H9 (cell line): Measurements from ENCODE around the gene FERMT1. TPM values are rescaled to one million over a fixed set of nuclear protein-coding genes. Genes with fewer than 3 reads are reported as not detected.

ENCODE experiments used
- DNase-seq: peaks from one replicate; pipeline ENCODE4 v3.0.0-alpha.2; 2017
- H2AFZ ChIP-seq: one replicate; pipeline ENCODE4 v1.6.1; 2013; ENCODE audit warnings: mild to moderate bottlenecking, low read length, control low read depth, moderate library complexity
- H2AK5ac ChIP-seq: 2 replicates; pipeline ENCODE4 v1.6.1; 2013; ENCODE audit warnings: low read length, control low read depth, mixed read lengths; ENCODE audit not compliant: insufficient read length
- H2BK120ac ChIP-seq: one replicate; pipeline ENCODE4 v1.6.1; 2013; ENCODE audit warnings: low read depth, mild to moderate bottlenecking, low read length, control low read depth, inconsistent platforms; ENCODE audit not compliant: poor library complexity, severe bottlenecking
- H2BK12ac ChIP-seq: 2 replicates; pipeline ENCODE4 v1.6.1; 2013; ENCODE audit warnings: low read length, control low read depth, mixed read lengths, low read depth; ENCODE audit not compliant: insufficient read length
- H2BK15ac ChIP-seq: 2 replicates; pipeline ENCODE4 v1.6.1; 2013; ENCODE audit warnings: low read depth, low read length, control low read depth
- H2BK20ac ChIP-seq: one replicate; pipeline ENCODE4 v1.6.1; 2013; ENCODE audit warnings: low read depth, mild to moderate bottlenecking, low read length, control low read depth, inconsistent platforms; ENCODE audit not compliant: poor library complexity, severe bottlenecking
- H2BK5ac ChIP-seq: 2 replicates; pipeline ENCODE4 v1.6.1; 2013; ENCODE audit warnings: low read length, control low read depth, mixed read lengths; ENCODE audit not compliant: insufficient read length
- H3K14ac ChIP-seq: 2 replicates; pipeline ENCODE4 v1.6.1; 2013; ENCODE audit warnings: low read length, control low read depth; ENCODE audit not compliant: insufficient read depth
- H3K18ac ChIP-seq: 2 replicates; pipeline ENCODE4 v1.6.1; 2013; ENCODE audit warnings: low read depth, mild to moderate bottlenecking, mixed read lengths, low read length, control low read depth; ENCODE audit not compliant: insufficient read length
- H3K23ac ChIP-seq: 2 replicates; pipeline ENCODE4 v1.6.1; 2013; ENCODE audit warnings: low read length, control low read depth, mixed read lengths, low read depth; ENCODE audit not compliant: insufficient read length
- H3K23me2 ChIP-seq: 2 replicates; pipeline ENCODE4 v1.6.1; 2013; ENCODE audit warnings: low read depth, mild to moderate bottlenecking, mixed read lengths, low read length, control low read depth; ENCODE audit not compliant: insufficient read length, poor library complexity, severe bottlenecking
- H3K27ac ChIP-seq: 2 replicates; pipeline ENCODE4 v1.5.1; 2013; ENCODE audit warnings: low read length, control low read depth, mixed read lengths, low read depth; ENCODE audit not compliant: insufficient read length
- H3K27me3 ChIP-seq: 2 replicates; pipeline ENCODE4 v1.6.1; 2013; ENCODE audit warnings: low read length, control low read depth, inconsistent platforms; ENCODE audit not compliant: insufficient read depth
- H3K4ac ChIP-seq: 2 replicates; pipeline ENCODE4 v1.6.1; 2013; ENCODE audit warnings: low read depth, mild to moderate bottlenecking, control low read depth, inconsistent platforms, low read length, moderate library complexity
- H3K4me1 ChIP-seq: 2 replicates; pipeline ENCODE4 v1.6.1; 2013; ENCODE audit warnings: low read length, control low read depth, inconsistent platforms; ENCODE audit not compliant: insufficient read depth
- H3K4me2 ChIP-seq: 2 replicates; pipeline ENCODE4 v1.6.1; 2013; ENCODE audit warnings: low read length, control low read depth, mixed read lengths; ENCODE audit not compliant: insufficient read length, insufficient read depth
- H3K56ac ChIP-seq: 2 replicates; pipeline ENCODE4 v1.6.1; 2013; ENCODE audit warnings: low read depth, mild to moderate bottlenecking, mixed read lengths, low read length, control low read depth; ENCODE audit not compliant: insufficient read length
- H3K79me1 ChIP-seq: 2 replicates; pipeline ENCODE4 v1.6.1; 2013; ENCODE audit warnings: low read depth, mild to moderate bottlenecking, moderate library complexity, low read length, control low read depth, inconsistent platforms; ENCODE audit not compliant: insufficient read depth, poor library complexity, severe bottlenecking
- H3K79me2 ChIP-seq: 2 replicates; pipeline ENCODE4 v1.6.1; 2013; ENCODE audit warnings: low read length, control low read depth, inconsistent platforms; ENCODE audit not compliant: insufficient read depth
- H3K9ac ChIP-seq: 2 replicates; pipeline ENCODE4 v1.6.1; 2013; ENCODE audit warnings: low read length, control low read depth, mixed read lengths; ENCODE audit not compliant: insufficient read length; ENCODE audit errors: extremely low read depth
- H3K9me3 ChIP-seq: one replicate; pipeline ENCODE4 v1.6.1; 2013; ENCODE audit warnings: low read depth, low read length, inconsistent platforms; ENCODE audit not compliant: control insufficient read depth
- H3T11ph ChIP-seq: one replicate; pipeline ENCODE4 v1.6.1; 2013; ENCODE audit warnings: mild to moderate bottlenecking, low read length, control low read depth, inconsistent platforms
- H4K20me1 ChIP-seq: one replicate; pipeline ENCODE4 v1.6.1; 2013; ENCODE audit not compliant: control insufficient read depth, insufficient read length, insufficient read depth
- H4K5ac ChIP-seq: 2 replicates; pipeline ENCODE4 v1.6.1; 2013; ENCODE audit warnings: low read depth, mild to moderate bottlenecking, mixed read lengths, low read length, control low read depth; ENCODE audit not compliant: insufficient read length
- H4K8ac ChIP-seq: replicated peaks from 2 replicates; pipeline ENCODE4 v1.6.1; 2013; ENCODE audit warnings: low read length, control low read depth, mixed read lengths, low read depth; ENCODE audit not compliant: insufficient read length
- H4K91ac ChIP-seq: 2 replicates; pipeline ENCODE4 v1.6.1; 2013; ENCODE audit warnings: low read depth, mild to moderate bottlenecking, moderate library complexity, mixed read lengths, low read length, control low read depth; ENCODE audit not compliant: insufficient read length
- H3K27ac Mint-ChIP-seq, 3 experiments: 2 replicates in 2 of 3; 3 replicates in 1 of 3; pipeline ENCODE4 v1.8.0; 2020 to 2021; ENCODE audit warnings: mixed read lengths in 3 of 3, mild to moderate bottlenecking in 1 of 3, moderate library complexity in 1 of 3
- H3K27me3 Mint-ChIP-seq: 2 replicates; pipeline ENCODE4 v1.8.0; 2021; ENCODE audit warnings: low read depth, mild to moderate bottlenecking, moderate library complexity, mixed read lengths
- H3K36me3 Mint-ChIP-seq, 3 experiments: 2 replicates in 2 of 3; 3 replicates in 1 of 3; pipeline ENCODE4 v1.8.0; 2020 to 2021; ENCODE audit warnings: low read depth in 3 of 3, mixed read lengths in 3 of 3; ENCODE audit not compliant: insufficient read depth in 1 of 3
- H3K4me1 Mint-ChIP-seq, 2 experiments: 2 replicates each; pipeline ENCODE4 v1.8.0; 2020; ENCODE audit warnings: mixed read lengths in 2 of 2
- H3K4me3 Mint-ChIP-seq, 2 experiments: 2 replicates in 1 of 2; 3 replicates in 1 of 2; pipeline ENCODE4 v1.8.0; 2020 to 2021; ENCODE audit warnings: mild to moderate bottlenecking in 2 of 2, mixed read lengths in 2 of 2, moderate library complexity in 1 of 2
- H3K9me3 Mint-ChIP-seq, 2 experiments: 2 replicates in 1 of 2; 3 replicates in 1 of 2; pipeline ENCODE4 v1.8.0; 2020; ENCODE audit warnings: mild to moderate bottlenecking in 2 of 2, mixed read lengths in 2 of 2, moderate library complexity in 1 of 2
- CTCF ChIP-seq: fragments of 200-600 bp; sonication (generic); conservative IDR thresholded peaks from 3 replicates; pipeline ENCODE4 v1.8.0; 2021; ENCODE audit warnings: antibody characterized with exemption, mild to moderate bottlenecking
- WGBS: extraction: QIAGEN DNeasy Blood & Tissue Kit; methylation state at CpG from one replicate; pipeline ENCODE4 v1.1.7; 2013; ENCODE audit warnings: missing lambda C conversion rate, low lambda C conversion rate, mixed read lengths; ENCODE audit not compliant: insufficient read length; ENCODE audit errors: extremely low coverage; 5-methylcytosine and 5-hydroxymethylcytosine counted together
- total RNA-seq: library from RNA; stranded (reverse); gene quantifications from 2 replicates; pipeline ENCODE4 v1.2.1, GENCODE V29; 2021

FERMT1 gene
- total RNA-seq, 1 experiment from 2014 or later = 9.6 TPM

GRCh38 chr20:6037082-6037481 lies 85.7 kb downstream of the FERMT1 start:
- Histone ChIP-seq H3K23ac (no peak overlapping the region), H3K56ac (no peak overlapping the region), H4K5ac (no peak overlapping the region), H3K27ac (no peak overlapping the region), H2BK120ac (no peak overlapping the region), H3K79me2 (no peaks in the 10 kb centered on the region), H3K79me1 (no peaks in the 10 kb centered on the region), H2AK5ac (no peak overlapping the region), H2AFZ (no peak overlapping the region), H3K18ac (no peak overlapping the region), H4K91ac (no peak overlapping the region), H4K20me1 (no peaks in the 10 kb centered on the region), H3K9ac (no peak overlapping the region), H2BK20ac (no peak overlapping the region), H3K14ac (no peak overlapping the region), H3T11ph (no peak overlapping the region), H3K9me3 (no peaks in the 10 kb centered on the region), H4K8ac (no peak overlapping the region), H2BK15ac (no peak overlapping the region), H2BK5ac (no peak overlapping the region), H3K4me1 (no peaks in the 10 kb centered on the region), H3K4me2 (no peak overlapping the region), H3K27me3 (no peaks in the 10 kb centered on the region), H3K4ac (no peak overlapping the region), H3K23me2 (no peaks in the 10 kb centered on the region), H2BK12ac (no peak overlapping the region)
- Mint-ChIP-seq H3K4me3 (no peak overlapping the region), H3K27ac (no peak overlapping the region), H3K4me1 (peaks cover 11 to 12% of the 10 kb centered on the region in 2 experiments), H3K27me3 (no peaks in the 10 kb centered on the region), H3K36me3 (peaks cover 12 to 66% (median 44%) of the 10 kb centered on the region in 3 experiments), H3K9me3 (no peaks in the 10 kb centered on the region)
- DNase-seq = no peak
- WGBS = no CpG with 5 or more reads among the region's 1 CpG
- no peak for TF ChIP-seq CTCF
